ENCODE measurements around the gene RPS25.

RPS25 gene

DNA sequence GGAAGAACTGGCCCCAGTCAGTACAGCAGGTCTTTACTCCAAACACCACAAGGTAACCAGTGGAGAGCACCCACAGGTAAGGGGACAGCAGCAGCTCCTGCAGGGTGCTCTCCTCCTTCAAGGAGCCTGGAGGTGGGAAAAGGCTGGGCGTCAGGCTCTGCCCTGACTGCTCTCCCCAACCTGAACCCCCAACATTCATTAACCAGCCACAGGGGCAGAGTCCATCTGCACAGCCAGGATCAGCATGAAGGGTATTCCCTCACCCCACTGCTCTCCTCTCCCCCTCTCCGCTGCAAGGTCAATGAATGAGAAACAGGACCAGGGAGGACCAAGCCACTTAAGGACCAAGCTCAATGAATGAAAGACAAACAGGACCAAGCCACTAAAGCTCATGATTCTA, 8.8 kb upstream of the RPS25 start:
- no peak for TF ChIP-seq POLR2AphosphoS5 (IDR thresholded peaks at IDR 0.05; ENCODE audit: low read depth, low read length)
- no peak for TF ChIP-seq SIN3A (IDR thresholded peaks at IDR 0.05; ENCODE audit: borderline replicate concordance, insufficient read depth, low read length)
- no peak for TF ChIP-seq REST (IDR thresholded peaks at IDR 0.05; ENCODE audit: insufficient read depth in 1 of 2, low read depth in 2 of 2, low read length in 2 of 2)
- no peak for TF ChIP-seq FOXP2 (optimal IDR thresholded peaks at IDR 0.05; ENCODE audit: borderline replicate concordance, extremely low read depth, extremely low read length, insufficient read depth)
- TF ChIP-seq TAF1 (IDR thresholded peaks at IDR 0.05; ENCODE audit: borderline replicate concordance, insufficient read depth, low read length), result no peak

DNA sequence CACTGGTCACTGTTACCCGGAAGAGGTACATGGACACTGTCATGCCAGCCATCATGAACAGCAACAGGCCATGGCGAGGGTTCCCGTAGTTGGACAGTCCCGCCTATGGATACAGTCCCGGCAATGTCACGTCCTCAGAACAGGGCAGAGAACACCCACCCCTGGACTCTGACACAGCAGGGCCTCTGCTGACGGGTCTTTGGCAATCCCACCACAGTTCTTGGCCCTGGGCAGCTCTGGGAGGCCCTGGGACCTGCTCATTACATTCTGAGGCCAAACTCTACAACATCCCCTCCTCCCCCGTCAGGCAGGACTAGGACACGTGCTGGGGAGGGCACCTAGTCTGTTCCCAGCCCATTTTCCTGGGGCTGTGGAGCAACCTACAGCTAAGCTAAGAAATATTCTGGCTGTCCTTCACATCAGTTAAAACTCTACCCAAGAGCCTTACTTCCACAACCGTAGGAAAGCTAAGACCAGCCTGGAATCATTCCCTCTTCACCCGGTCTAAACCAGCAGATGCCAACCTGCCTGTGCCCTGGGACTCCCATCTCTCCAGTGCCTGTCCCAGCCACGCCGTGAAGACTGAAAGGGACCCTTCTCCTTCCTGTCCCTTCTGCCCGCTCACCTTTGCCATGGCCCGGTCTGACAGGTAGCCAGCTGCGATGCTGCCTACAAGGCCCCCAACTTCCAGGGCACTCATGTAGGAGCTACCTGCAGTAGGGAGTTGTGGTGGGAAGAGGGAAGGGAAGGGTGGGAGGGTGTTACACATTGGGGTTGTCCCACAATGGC, 8.0 kb upstream of the RPS25 start:
- TF ChIP-seq POLR2AphosphoS5 (IDR thresholded peaks at IDR 0.05; ENCODE audit: low read depth, low read length) (no peak), REST (IDR thresholded peaks at IDR 0.05; ENCODE audit: insufficient read depth in 1 of 2, low read depth in 2 of 2, low read length in 2 of 2) (no peak), SIN3A (IDR thresholded peaks at IDR 0.05; ENCODE audit: borderline replicate concordance, insufficient read depth, low read length) (no peak), TAF1 (IDR thresholded peaks at IDR 0.05; ENCODE audit: borderline replicate concordance, insufficient read depth, low read length) (no peak), FOXP2 (optimal IDR thresholded peaks at IDR 0.05; ENCODE audit: borderline replicate concordance, extremely low read depth, extremely low read length, insufficient read depth) (no peak)

GRCh38 chr11:119025541-119025940, 7.4 kb upstream of the RPS25 start:
- TF ChIP-seq POLR2AphosphoS5 (IDR thresholded peaks at IDR 0.05; ENCODE audit: low read depth, low read length), result no peak
- TF ChIP-seq FOXP2 (optimal IDR thresholded peaks at IDR 0.05; ENCODE audit: borderline replicate concordance, extremely low read depth, extremely low read length, insufficient read depth), result no peak
- no peak for TF ChIP-seq SIN3A (IDR thresholded peaks at IDR 0.05; ENCODE audit: borderline replicate concordance, insufficient read depth, low read length)
- no peak for TF ChIP-seq REST (IDR thresholded peaks at IDR 0.05; ENCODE audit: insufficient read depth in 1 of 2, low read depth in 2 of 2, low read length in 2 of 2)
- no peak for TF ChIP-seq TAF1 (IDR thresholded peaks at IDR 0.05; ENCODE audit: borderline replicate concordance, insufficient read depth, low read length)

GRCh38 chr11:119025099-119025473, 6.9 kb upstream of the RPS25 start:
- TF ChIP-seq TAF1 (IDR thresholded peaks at IDR 0.05; ENCODE audit: borderline replicate concordance, insufficient read depth, low read length), result no peak
- no peak for TF ChIP-seq FOXP2 (optimal IDR thresholded peaks at IDR 0.05; ENCODE audit: borderline replicate concordance, extremely low read depth, extremely low read length, insufficient read depth)
- TF ChIP-seq POLR2AphosphoS5 (IDR thresholded peaks at IDR 0.05; ENCODE audit: low read depth, low read length), result no peak
- TF ChIP-seq REST (IDR thresholded peaks at IDR 0.05; ENCODE audit: insufficient read depth in 1 of 2, low read depth in 2 of 2, low read length in 2 of 2), result no peak
- no peak for TF ChIP-seq SIN3A (IDR thresholded peaks at IDR 0.05; ENCODE audit: borderline replicate concordance, insufficient read depth, low read length)

Data from PFSK-1 (cell line).